HEK293 (cell line): ENCODE data around the gene ERF.

ENCODE experiments used
- CTCF ChIA-PET: fragments of 350-600 bp; formaldehyde crosslinking; extraction: SDS; loops from one replicate; lab custom pipeline; 2021; ENCODE audit warnings: antibody characterized with exemption; lab: Yijun Ruan, JAX
- POLR2A ChIA-PET: fragments of 300-600 bp; formaldehyde crosslinking; extraction: SDS; loops from one replicate; lab custom pipeline; 2020; ENCODE audit warnings: antibody characterized with exemption, inconsistent platforms; lab: Yijun Ruan, JAX
- H3K27ac ChIP-seq: fragments of 200-500 bp; sonication (Bioruptor generic); 2 replicates; pipeline ENCODE4 v1.5.1; 2014; ENCODE audit warnings: low read depth, low read length, control low read depth, inconsistent platforms; ENCODE audit errors: extremely low read depth
- H3K36me3 ChIP-seq, 2 experiments: fragments of 200-500 bp in 1 of 2; sonication (Bioruptor generic) in 1 of 2; 1 replicate in 1 of 2; 2 replicates in 1 of 2; pipeline ENCODE4 v1.5.1; 2014 to 2017; ENCODE audit warnings: inconsistent platforms in 2 of 2, low read length in 2 of 2; ENCODE audit not compliant: control insufficient read depth in 2 of 2, insufficient read depth in 1 of 2
- H3K4me1 ChIP-seq: fragments of 200-500 bp; sonication (Bioruptor generic); 2 replicates; pipeline ENCODE4 v1.5.1; 2014; ENCODE audit warnings: mild to moderate bottlenecking, low read length, inconsistent platforms; ENCODE audit not compliant: control insufficient read depth, insufficient read depth
- H3K4me3 ChIP-seq: 2 replicates; pipeline ENCODE4 v1.5.1; 2011; ENCODE audit warnings: low read depth, mild to moderate bottlenecking, control low read depth, low read length, moderate library complexity
- H3K9me3 ChIP-seq: fragments of 200-500 bp; sonication (Bioruptor generic); 2 replicates; pipeline ENCODE4 v1.5.1; 2014; ENCODE audit warnings: low read depth, low read length, inconsistent platforms; ENCODE audit not compliant: control insufficient read depth, insufficient read depth
- GFI1B ChIP-seq: fragments of 450-650 bp; formaldehyde crosslinking; IDR thresholded peaks from 2 replicates; pipeline ENCODE4 v1.5.1; 2016; ENCODE audit warnings: missing biosample characterization, missing genetic modification characterization
- GLIS1 ChIP-seq: fragments of 450-650 bp; formaldehyde crosslinking; IDR thresholded peaks from 2 replicates; pipeline ENCODE4 v1.5.1; 2016; ENCODE audit warnings: missing biosample characterization, missing genetic modification characterization
- PRDM1 ChIP-seq: fragments of 450-650 bp; formaldehyde crosslinking; IDR thresholded peaks from 2 replicates; pipeline ENCODE4; 2016; ENCODE audit warnings: missing biosample characterization, missing genetic modification characterization
- REPIN1 ChIP-seq: fragments of 450-650 bp; formaldehyde crosslinking; IDR thresholded peaks from 2 replicates; pipeline ENCODE4 v1.5.1; 2017; ENCODE audit warnings: missing biosample characterization, missing genetic modification characterization, low read depth
- SALL2 ChIP-seq: fragments of 450-650 bp; formaldehyde crosslinking; IDR thresholded peaks from 2 replicates; pipeline ENCODE4 v1.5.0; 2017; ENCODE audit warnings: missing biosample characterization, mild to moderate bottlenecking, missing genetic modification characterization, borderline replicate concordance
- SP3 ChIP-seq: fragments of 450-650 bp; formaldehyde crosslinking; IDR thresholded peaks from 2 replicates; pipeline ENCODE4 v1.5.1; 2016; ENCODE audit warnings: missing biosample characterization, missing genetic modification characterization
- ZBTB17 ChIP-seq: fragments of 450-650 bp; formaldehyde crosslinking; IDR thresholded peaks from 2 replicates; pipeline ENCODE4 v1.5.1; 2016; ENCODE audit warnings: missing biosample characterization, missing genetic modification characterization
- ZFP41 ChIP-seq: fragments of 450-650 bp; formaldehyde crosslinking; IDR thresholded peaks from 2 replicates; pipeline ENCODE4 v1.5.1; 2016; ENCODE audit warnings: missing biosample characterization, missing genetic modification characterization, borderline replicate concordance
- ZNF19 ChIP-seq: fragments of 450-650 bp; formaldehyde crosslinking; IDR thresholded peaks from 2 replicates; pipeline ENCODE4; 2016; ENCODE audit warnings: missing biosample characterization, missing genetic modification characterization, low read depth
- ZNF2 ChIP-seq: fragments of 450-650 bp; formaldehyde crosslinking; IDR thresholded peaks from 2 replicates; pipeline ENCODE4 v1.5.1; 2016; ENCODE audit warnings: missing biosample characterization, missing genetic modification characterization
- ZNF211 ChIP-seq: fragments of 450-650 bp; formaldehyde crosslinking; IDR thresholded peaks from 2 replicates; pipeline ENCODE4 v1.5.1; 2016; ENCODE audit warnings: low read depth, missing biosample characterization, missing genetic modification characterization
- ZNF366 ChIP-seq: fragments of 450-650 bp; formaldehyde crosslinking; conservative IDR thresholded peaks from 2 replicates; pipeline ENCODE4 v1.5.1; 2016; ENCODE audit warnings: missing biosample characterization, missing genetic modification characterization
- ZNF426 ChIP-seq: fragments of 450-650 bp; formaldehyde crosslinking; IDR thresholded peaks from 2 replicates; pipeline ENCODE4 v1.5.1; 2017; ENCODE audit warnings: missing biosample characterization, missing genetic modification characterization, mild to moderate bottlenecking, inconsistent platforms, moderate library complexity
- ZNF530 ChIP-seq: fragments of 450-650 bp; formaldehyde crosslinking; IDR thresholded peaks from 2 replicates; pipeline ENCODE4 v1.5.1; 2016; ENCODE audit warnings: low read depth, missing biosample characterization, missing genetic modification characterization
- ZNF600 ChIP-seq: fragments of 450-650 bp; formaldehyde crosslinking; IDR thresholded peaks from 2 replicates; pipeline ENCODE4 v1.5.1; 2016; ENCODE audit warnings: missing biosample characterization, missing genetic modification characterization
- TF ChIP-seq, protein P1 (sequence below): fragments of 450-650 bp; IDR thresholded peaks from 2 replicates; pipeline ENCODE4 v1.5.1; 2018; ENCODE audit warnings: missing biosample characterization, missing genetic modification characterization
- TF ChIP-seq, protein P2 (sequence below): fragments of 450-650 bp; formaldehyde crosslinking; IDR thresholded peaks from 2 replicates; pipeline ENCODE4 v1.5.1; 2017; ENCODE audit warnings: missing biosample characterization, missing genetic modification characterization
- TF ChIP-seq, protein P3 (sequence below): fragments of 450-650 bp; formaldehyde crosslinking; IDR thresholded peaks from 2 replicates; pipeline ENCODE4 v1.5.1; 2016; ENCODE audit warnings: missing biosample characterization, missing genetic modification characterization, low read depth
- TF ChIP-seq, protein P4 (sequence below): fragments of 450-650 bp; formaldehyde crosslinking; IDR thresholded peaks from 2 replicates; pipeline ENCODE4 v1.5.1; 2016; ENCODE audit warnings: missing biosample characterization, missing genetic modification characterization
- TF ChIP-seq, protein P5 (sequence below): fragments of 450-650 bp; formaldehyde crosslinking; IDR thresholded peaks from 2 replicates; pipeline ENCODE4 v1.5.1; 2016; ENCODE audit warnings: missing biosample characterization, missing genetic modification characterization
- TF ChIP-seq, protein P6 (sequence below): fragments of 450-650 bp; formaldehyde crosslinking; IDR thresholded peaks from 2 replicates; pipeline ENCODE4 v1.5.1; 2016; ENCODE audit warnings: missing biosample characterization, missing genetic modification characterization

ERF gene

DNA sequence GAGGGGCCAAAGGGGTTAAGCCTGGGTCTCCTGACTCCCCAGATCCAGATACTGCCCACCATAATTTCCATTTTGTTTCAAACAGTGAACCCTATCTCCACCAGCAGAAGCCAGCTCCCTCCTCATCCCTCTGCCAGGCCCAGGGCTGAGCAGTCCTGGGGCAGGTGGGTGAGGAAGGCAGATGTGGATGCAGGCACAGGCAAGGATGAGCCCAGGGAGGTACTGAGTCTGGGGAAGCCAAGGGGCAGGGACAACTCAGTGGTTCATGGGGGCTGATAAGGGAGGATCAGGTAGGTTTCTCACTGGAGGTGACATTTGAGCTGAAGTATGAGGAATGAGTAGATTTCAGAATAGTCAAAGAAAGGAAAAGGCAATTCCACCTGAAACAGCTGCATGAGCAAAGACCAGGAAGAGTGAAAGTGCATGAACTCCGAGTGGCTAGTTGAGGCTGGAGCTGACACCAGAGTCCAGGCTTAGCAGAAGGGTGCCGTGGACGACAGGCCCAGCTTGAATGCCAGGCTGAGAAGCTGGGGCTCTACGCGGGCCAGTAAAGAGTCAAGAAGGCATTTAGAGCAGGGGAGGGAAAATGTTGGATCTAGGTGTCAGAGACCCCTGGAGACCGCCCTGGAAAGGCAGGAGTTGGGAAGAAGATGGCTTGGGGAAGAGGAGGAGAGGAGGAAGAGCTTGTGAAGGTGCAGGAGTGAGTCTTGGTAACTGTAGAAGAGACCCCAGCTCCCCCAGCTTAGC lies 24.4 kb upstream of the ERF start (continued):
- peak; percentile 67 for TF ChIP-seq ZBTB17 (tag by site-specific recombination)
- TF ChIP-seq PRDM1 (tag by site-specific recombination) = peak; percentile 88
- no peak for TF ChIP-seq ZFP41
- no peak for TF ChIP-seq GLIS1 (tag by site-specific recombination)
- 0 out of 2 replicates have a peak, but pooled peaks have one; percentile 10 for TF ChIP-seq ZNF366
- TF ChIP-seq, protein P1, sequence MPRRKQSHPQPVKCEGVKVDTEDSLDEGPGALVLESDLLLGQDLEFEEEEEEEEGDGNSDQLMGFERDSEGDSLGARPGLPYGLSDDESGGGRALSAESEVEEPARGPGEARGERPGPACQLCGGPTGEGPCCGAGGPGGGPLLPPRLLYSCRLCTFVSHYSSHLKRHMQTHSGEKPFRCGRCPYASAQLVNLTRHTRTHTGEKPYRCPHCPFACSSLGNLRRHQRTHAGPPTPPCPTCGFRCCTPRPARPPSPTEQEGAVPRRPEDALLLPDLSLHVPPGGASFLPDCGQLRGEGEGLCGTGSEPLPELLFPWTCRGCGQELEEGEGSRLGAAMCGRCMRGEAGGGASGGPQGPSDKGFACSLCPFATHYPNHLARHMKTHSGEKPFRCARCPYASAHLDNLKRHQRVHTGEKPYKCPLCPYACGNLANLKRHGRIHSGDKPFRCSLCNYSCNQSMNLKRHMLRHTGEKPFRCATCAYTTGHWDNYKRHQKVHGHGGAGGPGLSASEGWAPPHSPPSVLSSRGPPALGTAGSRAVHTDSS (tag by site-specific recombination) = peak; percentile 51; the same call in 1 of the 2 replicates
- TF ChIP-seq SP3 (tag by site-specific recombination) = no peak
- no peak for TF ChIP-seq GFI1B (tag by site-specific recombination)
- 0 out of 2 replicates have a peak, but pooled peaks have one; percentile 23 for TF ChIP-seq SALL2
- no peak for TF ChIP-seq ZNF426 (tag by site-specific recombination)
- TF ChIP-seq, protein P2, sequence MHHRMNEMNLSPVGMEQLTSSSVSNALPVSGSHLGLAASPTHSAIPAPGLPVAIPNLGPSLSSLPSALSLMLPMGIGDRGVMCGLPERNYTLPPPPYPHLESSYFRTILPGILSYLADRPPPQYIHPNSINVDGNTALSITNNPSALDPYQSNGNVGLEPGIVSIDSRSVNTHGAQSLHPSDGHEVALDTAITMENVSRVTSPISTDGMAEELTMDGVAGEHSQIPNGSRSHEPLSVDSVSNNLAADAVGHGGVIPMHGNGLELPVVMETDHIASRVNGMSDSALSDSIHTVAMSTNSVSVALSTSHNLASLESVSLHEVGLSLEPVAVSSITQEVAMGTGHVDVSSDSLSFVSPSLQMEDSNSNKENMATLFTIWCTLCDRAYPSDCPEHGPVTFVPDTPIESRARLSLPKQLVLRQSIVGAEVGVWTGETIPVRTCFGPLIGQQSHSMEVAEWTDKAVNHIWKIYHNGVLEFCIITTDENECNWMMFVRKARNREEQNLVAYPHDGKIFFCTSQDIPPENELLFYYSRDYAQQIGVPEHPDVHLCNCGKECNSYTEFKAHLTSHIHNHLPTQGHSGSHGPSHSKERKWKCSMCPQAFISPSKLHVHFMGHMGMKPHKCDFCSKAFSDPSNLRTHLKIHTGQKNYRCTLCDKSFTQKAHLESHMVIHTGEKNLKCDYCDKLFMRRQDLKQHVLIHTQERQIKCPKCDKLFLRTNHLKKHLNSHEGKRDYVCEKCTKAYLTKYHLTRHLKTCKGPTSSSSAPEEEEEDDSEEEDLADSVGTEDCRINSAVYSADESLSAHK (tag by site-specific recombination) = no peak
- TF ChIP-seq ZNF2 (tag by site-specific recombination) = peak; percentile 13; the same call in 1 of the 2 replicates
- TF ChIP-seq REPIN1 (tag by site-specific recombination) = peak; percentile 13; the same call in 1 of the 2 replicates
- TF ChIP-seq, all 188 proteins: peak for 19

DNA sequence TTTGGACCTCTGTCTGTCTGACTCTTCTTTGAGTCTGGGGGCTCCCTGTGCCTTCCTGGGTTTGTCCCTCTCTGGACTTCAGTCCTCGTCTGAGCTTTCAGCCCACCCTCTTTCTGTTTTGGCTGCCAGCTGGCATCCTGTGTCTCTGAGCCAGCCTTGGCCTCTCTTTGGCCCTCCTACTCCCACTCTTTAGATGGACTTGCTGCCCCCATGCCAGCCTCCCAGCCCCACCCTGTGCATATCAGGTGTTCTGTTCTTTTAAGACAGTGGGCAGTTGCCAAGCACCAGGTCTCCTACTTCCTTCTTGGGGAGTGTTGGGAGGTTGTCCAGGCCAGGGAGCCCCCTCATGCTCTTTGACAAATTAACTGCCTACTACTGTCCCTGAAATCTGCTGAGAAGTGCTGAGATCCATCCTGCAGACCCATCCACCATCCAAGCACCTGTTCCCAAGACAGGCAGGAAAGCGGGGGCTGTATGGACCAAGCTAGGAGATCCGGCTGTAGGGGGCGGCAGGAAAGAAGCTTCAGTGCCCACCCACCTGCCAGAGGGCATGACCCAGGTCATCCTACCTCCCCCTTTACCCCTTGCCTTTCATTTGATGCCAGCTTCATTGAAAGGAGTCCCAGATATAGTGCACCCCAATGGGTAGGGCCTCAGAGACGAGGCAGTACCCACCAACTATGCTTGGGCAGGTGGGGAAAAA lies 23.7 kb upstream of the ERF start:
- no peak overlapping the region for H3K4me3 ChIP-seq
- peaks cover 3 to 24% of the 10 kb centered on the region in 2 experiments for H3K36me3 ChIP-seq
- TF ChIP-seq REPIN1 (tag by site-specific recombination) = no peak
- TF ChIP-seq, protein P3, sequence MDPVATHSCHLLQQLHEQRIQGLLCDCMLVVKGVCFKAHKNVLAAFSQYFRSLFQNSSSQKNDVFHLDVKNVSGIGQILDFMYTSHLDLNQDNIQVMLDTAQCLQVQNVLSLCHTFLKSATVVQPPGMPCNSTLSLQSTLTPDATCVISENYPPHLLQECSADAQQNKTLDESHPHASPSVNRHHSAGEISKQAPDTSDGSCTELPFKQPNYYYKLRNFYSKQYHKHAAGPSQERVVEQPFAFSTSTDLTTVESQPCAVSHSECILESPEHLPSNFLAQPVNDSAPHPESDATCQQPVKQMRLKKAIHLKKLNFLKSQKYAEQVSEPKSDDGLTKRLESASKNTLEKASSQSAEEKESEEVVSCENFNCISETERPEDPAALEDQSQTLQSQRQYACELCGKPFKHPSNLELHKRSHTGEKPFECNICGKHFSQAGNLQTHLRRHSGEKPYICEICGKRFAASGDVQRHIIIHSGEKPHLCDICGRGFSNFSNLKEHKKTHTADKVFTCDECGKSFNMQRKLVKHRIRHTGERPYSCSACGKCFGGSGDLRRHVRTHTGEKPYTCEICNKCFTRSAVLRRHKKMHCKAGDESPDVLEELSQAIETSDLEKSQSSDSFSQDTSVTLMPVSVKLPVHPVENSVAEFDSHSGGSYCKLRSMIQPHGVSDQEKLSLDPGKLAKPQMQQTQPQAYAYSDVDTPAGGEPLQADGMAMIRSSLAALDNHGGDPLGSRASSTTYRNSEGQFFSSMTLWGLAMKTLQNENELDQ (tag by site-specific recombination) = no peak
- TF ChIP-seq ZNF530 (tag by site-specific recombination) = no peak
- no peak for TF ChIP-seq SP3 (tag by site-specific recombination)
- TF ChIP-seq, protein P4, sequence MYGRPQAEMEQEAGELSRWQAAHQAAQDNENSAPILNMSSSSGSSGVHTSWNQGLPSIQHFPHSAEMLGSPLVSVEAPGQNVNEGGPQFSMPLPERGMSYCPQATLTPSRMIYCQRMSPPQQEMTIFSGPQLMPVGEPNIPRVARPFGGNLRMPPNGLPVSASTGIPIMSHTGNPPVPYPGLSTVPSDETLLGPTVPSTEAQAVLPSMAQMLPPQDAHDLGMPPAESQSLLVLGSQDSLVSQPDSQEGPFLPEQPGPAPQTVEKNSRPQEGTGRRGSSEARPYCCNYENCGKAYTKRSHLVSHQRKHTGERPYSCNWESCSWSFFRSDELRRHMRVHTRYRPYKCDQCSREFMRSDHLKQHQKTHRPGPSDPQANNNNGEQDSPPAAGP (tag by site-specific recombination) = no peak
- 0 out of 2 replicates have a peak, but pooled peaks have one; percentile 1 for TF ChIP-seq ZNF600 (tag by site-specific recombination)
- TF ChIP-seq, protein P5, sequence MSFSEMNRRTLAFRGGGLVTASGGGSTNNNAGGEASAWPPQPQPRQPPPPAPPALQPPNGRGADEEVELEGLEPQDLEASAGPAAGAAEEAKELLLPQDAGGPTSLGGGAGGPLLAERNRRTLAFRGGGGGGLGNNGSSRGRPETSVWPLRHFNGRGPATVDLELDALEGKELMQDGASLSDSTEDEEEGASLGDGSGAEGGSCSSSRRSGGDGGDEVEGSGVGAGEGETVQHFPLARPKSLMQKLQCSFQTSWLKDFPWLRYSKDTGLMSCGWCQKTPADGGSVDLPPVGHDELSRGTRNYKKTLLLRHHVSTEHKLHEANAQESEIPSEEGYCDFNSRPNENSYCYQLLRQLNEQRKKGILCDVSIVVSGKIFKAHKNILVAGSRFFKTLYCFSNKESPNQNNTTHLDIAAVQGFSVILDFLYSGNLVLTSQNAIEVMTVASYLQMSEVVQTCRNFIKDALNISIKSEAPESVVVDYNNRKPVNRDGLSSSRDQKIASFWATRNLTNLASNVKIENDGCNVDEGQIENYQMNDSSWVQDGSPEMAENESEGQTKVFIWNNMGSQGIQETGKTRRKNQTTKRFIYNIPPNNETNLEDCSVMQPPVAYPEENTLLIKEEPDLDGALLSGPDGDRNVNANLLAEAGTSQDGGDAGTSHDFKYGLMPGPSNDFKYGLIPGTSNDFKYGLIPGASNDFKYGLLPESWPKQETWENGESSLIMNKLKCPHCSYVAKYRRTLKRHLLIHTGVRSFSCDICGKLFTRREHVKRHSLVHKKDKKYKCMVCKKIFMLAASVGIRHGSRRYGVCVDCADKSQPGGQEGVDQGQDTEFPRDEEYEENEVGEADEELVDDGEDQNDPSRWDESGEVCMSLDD (tag by site-specific recombination) = peak; percentile 59; the same call in 1 of the 2 replicates
- TF ChIP-seq, protein P6, sequence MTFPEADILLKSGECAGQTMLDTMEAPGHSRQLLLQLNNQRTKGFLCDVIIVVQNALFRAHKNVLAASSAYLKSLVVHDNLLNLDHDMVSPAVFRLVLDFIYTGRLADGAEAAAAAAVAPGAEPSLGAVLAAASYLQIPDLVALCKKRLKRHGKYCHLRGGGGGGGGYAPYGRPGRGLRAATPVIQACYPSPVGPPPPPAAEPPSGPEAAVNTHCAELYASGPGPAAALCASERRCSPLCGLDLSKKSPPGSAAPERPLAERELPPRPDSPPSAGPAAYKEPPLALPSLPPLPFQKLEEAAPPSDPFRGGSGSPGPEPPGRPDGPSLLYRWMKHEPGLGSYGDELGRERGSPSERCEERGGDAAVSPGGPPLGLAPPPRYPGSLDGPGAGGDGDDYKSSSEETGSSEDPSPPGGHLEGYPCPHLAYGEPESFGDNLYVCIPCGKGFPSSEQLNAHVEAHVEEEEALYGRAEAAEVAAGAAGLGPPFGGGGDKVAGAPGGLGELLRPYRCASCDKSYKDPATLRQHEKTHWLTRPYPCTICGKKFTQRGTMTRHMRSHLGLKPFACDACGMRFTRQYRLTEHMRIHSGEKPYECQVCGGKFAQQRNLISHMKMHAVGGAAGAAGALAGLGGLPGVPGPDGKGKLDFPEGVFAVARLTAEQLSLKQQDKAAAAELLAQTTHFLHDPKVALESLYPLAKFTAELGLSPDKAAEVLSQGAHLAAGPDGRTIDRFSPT = peak; percentile 17; the same call in 1 of the 2 replicates
- no peak for TF ChIP-seq ZNF19 (tag by site-specific recombination)
- no peak for TF ChIP-seq ZNF211 (tag by site-specific recombination)

More for the DNA sequence above, 23.7 kb upstream of the ERF start:
- Histone ChIP-seq H3K27ac (peak overlapping the region; percentile 92; the same call in 1 of the 2 replicates), H3K4me1 (peaks cover 37% of the 10 kb centered on the region), H3K9me3 (no peaks in the 10 kb centered on the region)
- POLR2A ChIA-PET = interaction anchor here (0.6 to 12.3 kb wide), 8 partner anchors 9 to 272 kb away, joined by 3 to 242 read pairs (median 6); partner anchors contain the start of genes CIC, ERF and GSK3A
- CTCF ChIA-PET = interaction anchor here (0.5 to 7.5 kb wide), 23 partner anchors 8 to 873 kb away, joined by 3 to 276 read pairs (median 7); partner anchors contain the start of genes CIC, GSK3A and POU2F2
